RPMI7951 (cell line): ENCODE results near the gene NASP. TPM values are rescaled to one million over a fixed set of nuclear protein-coding genes. Genes with fewer than 3 reads are reported as not detected.
"Not testable (repeated sequence)": the region's sequence is repeated elsewhere in the genome, so short reads cannot be mapped to it uniquely, and the experiment has no call there.

Experiments
- DNase-seq: peaks from one replicate; pipeline ENCODE4 v3.0.0-alpha.2; 2012; ENCODE audit warnings: low read depth
- total RNA-seq: library from RNA; depleted of rRNA; stranded (reverse); fragments of >200 nt; shearing (Covaris generic); gene quantifications from 2 replicates; pipeline ENCODE4 v1.2.3, GENCODE V29; 2014

Gene NASP
- total RNA-seq, 1 experiment from 2014 or later = 133 TPM

DNA sequence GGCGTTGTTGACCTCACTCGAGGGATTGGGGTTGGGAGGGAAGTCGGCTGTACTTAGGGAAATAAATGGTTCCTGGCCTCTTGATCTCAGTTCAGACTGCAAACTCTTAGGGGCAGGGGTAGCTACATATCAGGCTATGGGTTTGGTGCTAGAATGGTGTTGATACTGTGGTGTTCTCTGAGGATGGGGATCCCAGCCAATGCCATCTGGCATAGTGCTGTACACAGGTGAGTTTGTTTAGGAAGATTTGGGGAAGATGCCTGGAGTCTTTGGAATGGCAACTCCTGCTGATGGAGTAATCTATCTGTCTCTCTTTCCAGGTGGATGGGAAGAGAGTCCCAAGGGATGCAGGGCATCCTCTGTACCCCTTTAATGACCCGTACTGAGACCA is 14.3 kb upstream of the NASP start:
- DNase-seq = no peak

GRCh38 chr1:45569962-45570581 is 13.8 kb upstream of the NASP start:
- peak; percentile 67 for DNase-seq

GRCh38 chr1:45570631-45571030 is 13.2 kb upstream of the NASP start:
- no peak for DNase-seq

GRCh38 chr1:45573231-45573804 is 10.5 kb upstream of the NASP start:
- no peak for DNase-seq

DNA sequence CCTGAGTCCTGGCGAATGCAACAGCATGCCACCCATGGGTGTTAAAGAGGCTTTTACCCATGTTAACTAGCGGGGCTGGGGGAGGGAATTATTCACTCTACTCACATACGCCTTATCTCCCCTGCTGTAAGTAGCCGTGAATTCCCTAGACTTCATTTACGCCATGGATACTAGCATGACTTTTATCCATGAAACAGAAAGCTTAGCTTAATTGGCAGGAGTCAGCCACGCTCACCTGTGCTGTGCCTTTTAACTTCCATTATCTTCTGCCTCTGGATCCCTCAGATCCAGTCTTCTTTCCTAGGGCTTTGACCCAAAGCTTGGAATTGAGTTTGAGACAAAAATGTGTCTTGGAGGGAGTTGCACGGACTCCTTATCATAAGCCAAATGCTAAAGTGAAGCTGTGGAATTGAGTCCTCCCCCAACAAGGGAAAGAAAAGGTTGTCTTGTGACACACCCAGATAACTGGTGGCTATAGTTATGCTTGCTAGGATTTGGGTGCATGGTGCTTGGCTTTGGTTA is 9.7 kb upstream of the NASP start:
- no peak for DNase-seq

GRCh38 chr1:45583264-45583665 is 576 bp upstream of the NASP start:
- peak; percentile 97 for DNase-seq

DNA sequence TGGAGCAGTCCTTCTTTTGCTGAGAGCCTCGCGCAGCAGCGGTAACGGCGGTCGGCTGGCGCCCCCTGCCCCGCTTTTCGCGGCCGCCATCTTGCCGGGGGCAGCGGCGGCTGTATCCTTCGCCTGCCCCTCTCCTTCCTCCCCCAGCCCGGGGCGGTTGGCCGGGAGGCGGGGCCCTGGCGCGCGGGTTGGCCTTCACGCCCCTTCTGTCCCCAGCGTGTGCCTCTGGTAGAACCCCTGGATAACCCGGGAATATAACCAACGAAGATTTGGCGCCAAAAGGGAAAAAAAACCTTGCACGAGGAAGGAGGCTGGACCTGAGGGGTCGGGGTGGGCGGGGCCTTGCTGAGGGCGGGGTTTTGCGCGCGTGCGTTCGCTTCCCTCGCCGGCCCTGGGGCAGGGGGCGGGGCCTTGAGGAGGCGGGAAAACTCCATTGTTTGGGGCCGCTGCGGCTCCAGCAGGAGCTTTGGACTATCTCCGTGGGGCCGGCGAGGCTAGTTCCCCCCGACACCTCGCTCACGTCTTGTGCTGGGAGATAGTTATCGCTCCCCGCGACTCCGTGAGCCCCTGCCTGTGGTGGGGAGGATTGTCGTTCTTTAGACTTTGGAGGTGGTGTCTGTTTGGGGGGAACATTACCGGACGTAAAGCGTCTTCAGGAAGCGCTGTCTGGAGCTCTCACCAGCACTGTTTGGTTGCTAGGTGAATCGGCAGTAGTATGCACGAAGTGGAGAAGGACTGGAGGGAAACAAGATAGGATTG is 689 bp downstream of the NASP start:
- DNase-seq = peak; percentile 88

- DNase-seq = no peak
Observed at GRCh38 chr1:45585110-45585426, 1.2 kb downstream of the NASP start.

GRCh38 chr1:45585496-45586075 is 1.7 kb downstream of the NASP start:
- no peak for DNase-seq

DNA sequence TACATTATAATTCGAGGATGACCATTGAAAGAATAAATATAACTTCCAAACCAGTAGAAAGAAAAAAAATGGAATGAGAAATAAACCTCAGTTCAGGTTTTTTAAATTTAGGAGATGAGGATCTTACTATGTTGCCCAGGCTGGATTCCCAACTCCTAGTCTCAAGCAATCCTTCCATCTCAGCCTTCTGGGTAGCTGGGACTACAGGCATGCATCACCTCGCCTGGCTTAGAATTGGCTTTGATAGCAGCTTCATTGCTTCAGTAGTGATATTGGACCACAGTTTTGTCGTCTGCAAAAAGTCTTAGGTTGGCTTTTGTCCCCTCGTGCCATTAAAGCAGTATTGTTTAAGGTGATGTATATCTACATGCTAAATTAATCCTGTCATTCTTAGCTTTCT is 2.9 kb downstream of the NASP start:
- DNase-seq = no peak

GRCh38 chr1:45589861-45590260 is 6.0 kb downstream of the NASP start:
- no peak for DNase-seq

DNA sequence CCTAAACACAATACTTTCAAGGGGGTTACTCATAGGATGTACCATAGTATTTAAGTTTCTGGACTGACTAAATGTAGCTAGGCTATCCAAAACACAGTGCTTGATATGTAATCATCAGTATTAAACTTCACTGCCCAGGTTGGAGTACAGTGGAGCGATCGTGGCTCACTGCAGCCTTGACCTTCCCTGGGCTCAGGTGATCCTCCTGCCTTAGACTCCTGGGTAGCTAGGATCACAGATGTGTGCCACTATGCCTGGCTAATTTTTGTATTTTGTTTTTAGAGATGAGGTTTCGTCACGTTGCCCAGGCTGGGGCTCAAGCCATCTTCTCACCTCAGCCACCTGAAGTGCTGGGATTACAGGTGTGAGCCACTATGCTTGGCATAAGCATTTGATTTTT is 10.6 kb downstream of the NASP start:
- DNase-seq = no peak

DNA sequence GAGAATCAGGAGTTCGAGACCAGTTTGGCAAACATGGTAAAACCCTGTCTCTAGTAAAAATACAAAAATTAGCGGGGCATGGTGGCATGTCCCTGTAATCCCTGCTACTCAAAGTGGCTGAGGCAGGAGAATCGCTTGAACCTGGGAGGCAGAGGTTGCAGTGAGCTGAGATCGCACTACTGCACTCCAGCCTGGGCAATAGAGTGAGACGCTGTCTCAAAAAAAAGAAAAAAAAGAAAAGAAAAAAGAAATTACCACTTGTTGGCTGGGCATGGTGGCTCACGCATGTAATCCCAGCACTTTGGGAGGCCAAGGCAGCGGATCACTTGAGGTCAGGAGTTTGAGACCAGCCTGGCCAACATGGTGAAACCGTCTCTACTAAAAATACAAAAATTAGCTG is 12.9 kb downstream of the NASP start:
- not testable (repeated sequence) for DNase-seq

- DNase-seq = no peak
Observed at GRCh38 chr1:45604239-45604638, 20.4 kb downstream of the NASP start.

DNA sequence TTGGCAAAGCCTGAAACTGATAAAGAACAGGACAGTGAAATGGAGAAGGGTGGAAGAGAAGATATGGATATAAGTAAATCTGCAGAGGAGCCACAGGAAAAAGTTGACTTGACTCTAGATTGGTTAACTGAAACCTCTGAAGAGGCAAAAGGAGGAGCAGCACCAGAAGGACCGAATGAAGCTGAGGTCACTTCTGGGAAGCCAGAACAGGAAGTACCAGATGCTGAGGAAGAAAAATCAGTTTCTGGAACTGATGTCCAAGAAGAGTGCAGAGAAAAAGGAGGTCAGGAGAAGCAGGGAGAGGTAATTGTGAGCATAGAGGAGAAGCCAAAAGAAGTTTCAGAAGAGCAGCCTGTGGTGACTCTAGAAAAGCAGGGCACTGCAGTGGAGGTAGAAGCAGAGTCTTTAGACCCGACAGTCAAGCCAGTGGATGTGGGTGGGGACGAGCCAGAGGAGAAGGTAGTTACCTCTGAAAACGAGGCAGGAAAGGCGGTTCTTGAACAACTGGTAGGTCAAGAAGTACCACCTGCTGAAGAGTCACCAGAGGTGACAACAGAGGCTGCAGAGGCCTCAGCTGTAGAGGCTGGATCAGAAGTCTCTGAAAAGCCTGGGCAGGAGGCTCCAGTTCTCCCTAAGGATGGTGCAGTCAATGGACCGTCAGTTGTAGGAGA is 23.7 kb downstream of the NASP start:
- DNase-seq = no peak

DNA sequence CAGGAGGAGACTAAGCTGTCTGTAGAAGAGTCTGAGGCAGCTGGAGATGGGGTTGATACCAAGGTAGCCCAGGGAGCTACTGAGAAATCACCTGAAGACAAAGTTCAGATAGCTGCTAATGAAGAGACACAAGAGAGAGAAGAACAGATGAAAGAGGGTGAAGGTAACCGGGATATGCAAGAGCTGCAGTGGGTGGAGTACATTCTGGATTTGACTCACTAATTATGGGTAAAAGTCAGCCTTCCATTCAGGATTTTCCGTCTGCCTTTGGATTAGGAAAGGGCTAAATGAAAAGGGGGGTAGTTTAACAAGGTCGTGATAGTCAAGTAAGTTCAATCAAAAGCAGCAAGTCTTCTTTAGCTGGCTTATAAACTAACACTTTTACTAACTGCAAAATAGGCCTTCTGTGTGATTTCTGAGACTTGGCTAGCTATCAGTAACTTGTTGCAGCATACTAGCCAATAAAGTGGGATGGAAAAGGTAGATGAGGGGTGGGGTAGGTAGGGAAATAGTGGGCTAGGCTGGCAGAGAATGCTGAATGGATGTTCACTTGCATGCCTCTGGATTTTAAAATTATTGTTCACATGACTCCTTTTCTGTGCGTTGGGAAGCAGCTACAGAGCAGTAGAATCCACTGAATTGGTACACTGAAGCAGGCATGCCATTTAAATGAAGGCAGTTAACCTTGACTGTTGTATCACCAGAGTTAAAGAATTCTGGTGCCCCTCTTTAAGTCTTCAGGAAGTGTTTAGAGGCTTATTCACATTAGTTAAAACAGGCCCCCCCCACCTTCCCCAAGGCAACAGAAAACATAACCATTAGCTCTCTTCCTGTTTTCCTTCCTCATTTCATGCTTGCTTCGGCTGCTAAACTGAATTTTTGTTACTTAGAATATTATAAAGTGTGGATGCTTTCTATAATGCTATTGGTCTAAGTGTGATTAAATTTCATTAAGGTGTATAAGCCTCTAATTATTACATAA is 24.6 kb downstream of the NASP start:
- DNase-seq = no peak

GRCh38 chr1:45610589-45611226 is 26.9 kb downstream of the NASP start:
- DNase-seq = no peak

- DNase-seq = no peak
Observed at GRCh38 chr1:45612941-45613579, 29.2 kb downstream of the NASP start.

- DNase-seq = no peak
Observed at GRCh38 chr1:45615885-45616284, 32.0 kb downstream of the NASP start.

- peak; percentile 15 for DNase-seq
Observed at GRCh38 chr1:45617618-45618017, 33.8 kb downstream of the NASP start.
